MCF 10A (cell line): ENCODE data around the gene C4orf50. TPM values are rescaled to one million over a fixed set of nuclear protein-coding genes. Genes with fewer than 3 reads are reported as not detected.

Experiments used
- BruUV-seq: library from RNA; stranded (reverse); fragments of 400-500 nt; replicated peaks from 2 replicates; lab custom pipeline; 2021; lab: Mats Ljungman, UMichigan
- CTCF ChIA-PET: fragments of 300-600 bp; sonication (Branson Sonifier 250); formaldehyde crosslinking; extraction: SDS; loops from one replicate; lab custom pipeline; 2021; ENCODE audit warnings: antibody characterized with exemption, inconsistent platforms; lab: Yijun Ruan, JAX
- POLR2A ChIA-PET: fragments of 300-600, 350-650 bp; sonication (Branson Sonifier 250); formaldehyde crosslinking; extraction: SDS; loops from one replicate; lab custom pipeline; 2020; ENCODE audit warnings: antibody characterized with exemption, inconsistent platforms; lab: Yijun Ruan, JAX
- DNase-seq: peaks from one replicate; pipeline ENCODE4 v3.0.0-alpha.2; 2018; ENCODE audit not compliant: unreplicated experiment
- H3K27ac Mint-ChIP-seq: one replicate; pipeline ENCODE4 v1.8.0; 2022; ENCODE audit warnings: mild to moderate bottlenecking, low read depth, mixed read lengths; ENCODE audit not compliant: unreplicated experiment
- H3K27me3 Mint-ChIP-seq: one replicate; pipeline ENCODE4 v1.8.0; 2022; ENCODE audit warnings: mixed read lengths; ENCODE audit not compliant: insufficient read depth, unreplicated experiment
- H3K36me3 Mint-ChIP-seq: one replicate; pipeline ENCODE4 v1.8.0; 2022; ENCODE audit warnings: mild to moderate bottlenecking, moderate library complexity, mixed read lengths; ENCODE audit not compliant: insufficient read depth, unreplicated experiment
- H3K4me1 Mint-ChIP-seq: one replicate; pipeline ENCODE4 v1.8.0; 2022; ENCODE audit warnings: mixed read lengths; ENCODE audit not compliant: insufficient read depth, unreplicated experiment
- H3K4me3 Mint-ChIP-seq: one replicate; pipeline ENCODE4 v1.8.0; 2022; ENCODE audit warnings: mild to moderate bottlenecking, moderate library complexity, mixed read lengths; ENCODE audit not compliant: unreplicated experiment
- H3K9me3 Mint-ChIP-seq: one replicate; pipeline ENCODE4 v1.8.0; 2022; ENCODE audit warnings: mixed read lengths; ENCODE audit not compliant: unreplicated experiment
- intact Hi-C: fragments of 100-400 bp; cut with micrococcal nuclease; formaldehyde crosslinking; loops from 2 replicates; pipeline ENCODE4 v1.14.1; 2022
- total RNA-seq: library from RNA; stranded (reverse); gene quantifications from 2 replicates; pipeline ENCODE4 v1.2.3, GENCODE V29; 2022
- TF ChIP-seq, protein P1 (sequence below): fragments of 200-600 bp; IDR thresholded peaks from one replicate; pipeline ENCODE4 v1.8.0; 2022; ENCODE audit warnings: antibody characterized with exemption, mild to moderate bottlenecking; ENCODE audit not compliant: unreplicated experiment

The C4orf50 gene
- total RNA-seq, 1 experiment from 2014 or later, result not detected

- Mint-ChIP-seq H3K27ac (no peak overlapping the region), H3K4me3 (no peak overlapping the region), H3K27me3 (no peaks in the 10 kb centered on the region), H3K9me3 (peaks cover 13% of the 10 kb centered on the region), H3K4me1 (no peaks in the 10 kb centered on the region), H3K36me3 (no peaks in the 10 kb centered on the region)
- intact Hi-C loops, result loop anchor here (1.0 kb wide), 1 partner anchor 18 kb away; no protein-coding TSS in a partner anchor
- CTCF ChIA-PET, result no interaction called here
- no peak for DNase-seq
- TF ChIP-seq, protein P1, sequence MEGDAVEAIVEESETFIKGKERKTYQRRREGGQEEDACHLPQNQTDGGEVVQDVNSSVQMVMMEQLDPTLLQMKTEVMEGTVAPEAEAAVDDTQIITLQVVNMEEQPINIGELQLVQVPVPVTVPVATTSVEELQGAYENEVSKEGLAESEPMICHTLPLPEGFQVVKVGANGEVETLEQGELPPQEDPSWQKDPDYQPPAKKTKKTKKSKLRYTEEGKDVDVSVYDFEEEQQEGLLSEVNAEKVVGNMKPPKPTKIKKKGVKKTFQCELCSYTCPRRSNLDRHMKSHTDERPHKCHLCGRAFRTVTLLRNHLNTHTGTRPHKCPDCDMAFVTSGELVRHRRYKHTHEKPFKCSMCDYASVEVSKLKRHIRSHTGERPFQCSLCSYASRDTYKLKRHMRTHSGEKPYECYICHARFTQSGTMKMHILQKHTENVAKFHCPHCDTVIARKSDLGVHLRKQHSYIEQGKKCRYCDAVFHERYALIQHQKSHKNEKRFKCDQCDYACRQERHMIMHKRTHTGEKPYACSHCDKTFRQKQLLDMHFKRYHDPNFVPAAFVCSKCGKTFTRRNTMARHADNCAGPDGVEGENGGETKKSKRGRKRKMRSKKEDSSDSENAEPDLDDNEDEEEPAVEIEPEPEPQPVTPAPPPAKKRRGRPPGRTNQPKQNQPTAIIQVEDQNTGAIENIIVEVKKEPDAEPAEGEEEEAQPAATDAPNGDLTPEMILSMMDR, result no peak
- BruUV-seq, result no TSS peak
- POLR2A ChIA-PET, result no interaction called here
These were observed 48.9 kb downstream of the C4orf50 start for GRCh38 chr4:5969336-5969735.

DNA sequence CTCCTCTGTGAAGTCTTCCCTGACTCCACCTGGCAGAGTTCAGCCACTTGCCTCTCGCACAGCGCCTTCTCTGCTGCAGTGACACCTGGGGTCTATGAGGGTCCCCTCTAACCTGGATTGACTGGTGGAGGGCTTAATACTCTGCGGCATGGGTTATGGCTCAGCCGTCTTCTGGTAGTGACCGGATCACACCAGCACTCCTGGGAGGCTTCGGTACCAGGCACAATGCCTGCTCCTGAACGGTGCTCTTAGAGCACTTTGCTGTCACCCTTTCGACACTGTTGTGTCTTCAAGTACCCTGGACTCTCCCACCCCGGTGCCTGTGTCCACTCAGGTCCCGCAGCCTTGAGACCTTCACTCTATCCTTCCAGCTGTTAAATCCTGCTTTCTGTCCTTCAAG is 50.0 kb downstream of the C4orf50 start:
- ChIA-PET POLR2A (no interaction called here), CTCF (no interaction called here)
- Mint-ChIP-seq H3K27ac (no peak overlapping the region), H3K27me3 (no peaks in the 10 kb centered on the region), H3K9me3 (peaks cover 13% of the 10 kb centered on the region), H3K36me3 (no peaks in the 10 kb centered on the region), H3K4me3 (no peak overlapping the region), H3K4me1 (no peaks in the 10 kb centered on the region)
- TF ChIP-seq, protein P1, result no peak
- no peak for DNase-seq
- BruUV-seq, result no TSS peak
- intact Hi-C loops, result no loop called here

- no peak for DNase-seq
- Mint-ChIP-seq H3K27ac (no peak overlapping the region), H3K4me3 (no peak overlapping the region), H3K36me3 (no peaks in the 10 kb centered on the region), H3K9me3 (peaks cover 13% of the 10 kb centered on the region), H3K4me1 (no peaks in the 10 kb centered on the region), H3K27me3 (no peaks in the 10 kb centered on the region)
- CTCF ChIA-PET, result no interaction called here
- TF ChIP-seq, protein P1, result no peak
- intact Hi-C loops, result no loop called here
- POLR2A ChIA-PET, result no interaction called here
- BruUV-seq, result no TSS peak
These were observed 50.4 kb downstream of the C4orf50 start for GRCh38 chr4:5967783-5968182.

DNA sequence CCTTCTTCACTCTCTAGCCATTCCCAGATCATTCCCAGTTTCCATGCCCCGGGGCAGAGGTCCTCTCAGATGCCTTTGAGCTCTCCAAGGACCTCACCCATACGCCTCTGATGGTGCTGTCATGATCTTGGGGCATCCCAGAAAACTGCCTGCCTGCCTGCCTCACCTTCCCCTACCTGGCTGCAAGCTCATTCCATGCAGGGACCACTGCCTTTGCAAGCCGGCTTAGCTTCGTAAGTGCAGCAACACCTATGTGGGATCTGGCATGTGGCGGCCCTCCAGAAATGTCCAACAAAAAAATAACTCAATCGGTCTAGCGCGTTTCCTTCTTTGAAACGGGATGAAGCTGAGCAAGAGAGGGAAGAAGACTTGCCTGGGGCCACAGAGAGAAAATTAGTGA is 53.0 kb downstream of the C4orf50 start:
- TF ChIP-seq, protein P1, result no peak
- intact Hi-C loops, result no loop called here
- H3K27me3 Mint-ChIP-seq, result no peaks in the 10 kb centered on the region
- H3K36me3 Mint-ChIP-seq, result no peaks in the 10 kb centered on the region
- ChIA-PET CTCF (no interaction called here), POLR2A (no interaction called here)
- no TSS peak for BruUV-seq
- peaks cover 13% of the 10 kb centered on the region for H3K9me3 Mint-ChIP-seq
- no peak overlapping the region for H3K4me3 Mint-ChIP-seq
- no peak overlapping the region for H3K27ac Mint-ChIP-seq
- no peak for DNase-seq
- no peaks in the 10 kb centered on the region for H3K4me1 Mint-ChIP-seq
